ENCODE measurements around the gene ZNF341.

- TF ChIP-seq EZH2 (IDR thresholded peaks at IDR 0.05; ENCODE audit: borderline replicate concordance, insufficient read depth, low read depth, low read length, poor library complexity, severe bottlenecking): no peak
- TF ChIP-seq, protein P1, sequence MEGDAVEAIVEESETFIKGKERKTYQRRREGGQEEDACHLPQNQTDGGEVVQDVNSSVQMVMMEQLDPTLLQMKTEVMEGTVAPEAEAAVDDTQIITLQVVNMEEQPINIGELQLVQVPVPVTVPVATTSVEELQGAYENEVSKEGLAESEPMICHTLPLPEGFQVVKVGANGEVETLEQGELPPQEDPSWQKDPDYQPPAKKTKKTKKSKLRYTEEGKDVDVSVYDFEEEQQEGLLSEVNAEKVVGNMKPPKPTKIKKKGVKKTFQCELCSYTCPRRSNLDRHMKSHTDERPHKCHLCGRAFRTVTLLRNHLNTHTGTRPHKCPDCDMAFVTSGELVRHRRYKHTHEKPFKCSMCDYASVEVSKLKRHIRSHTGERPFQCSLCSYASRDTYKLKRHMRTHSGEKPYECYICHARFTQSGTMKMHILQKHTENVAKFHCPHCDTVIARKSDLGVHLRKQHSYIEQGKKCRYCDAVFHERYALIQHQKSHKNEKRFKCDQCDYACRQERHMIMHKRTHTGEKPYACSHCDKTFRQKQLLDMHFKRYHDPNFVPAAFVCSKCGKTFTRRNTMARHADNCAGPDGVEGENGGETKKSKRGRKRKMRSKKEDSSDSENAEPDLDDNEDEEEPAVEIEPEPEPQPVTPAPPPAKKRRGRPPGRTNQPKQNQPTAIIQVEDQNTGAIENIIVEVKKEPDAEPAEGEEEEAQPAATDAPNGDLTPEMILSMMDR (IDR thresholded peaks at IDR 0.05): no peak
These were observed 4.0 kb upstream of the ZNF341 start for GRCh38 chr20:33727806-33728205.
